Spleen (tissue), 11 donors: Measurements from ENCODE around the gene SLC5A9. TPM values are rescaled to one million over a fixed set of nuclear protein-coding genes. Genes with fewer than 3 reads are reported as not detected.

ENCODE experiments used
- DNase-seq: peaks from one replicate; pipeline ENCODE4 v3.0.0-alpha.2; 2020
- H3K27ac ChIP-seq, 8 donors: fragments of 200-600 bp; sonication (generic) in 7 of 8; 1 replicate in 4 of 8; 2 replicates in 4 of 8; pipeline versions ENCODE4 v1.5.0 to v1.8.0; 2016 to 2021; ENCODE audit warnings: inconsistent platforms in 4 of 8, mild to moderate bottlenecking in 4 of 8, moderate library complexity in 1 of 8
- H3K27me3 ChIP-seq, 7 donors: fragments of 200-600 bp; sonication (generic) in 6 of 7; replicated peaks in 1 of 7; 1 replicate in 4 of 7; 2 replicates in 3 of 7; pipeline versions ENCODE4 v1.5.0 to v1.8.0; 2016 to 2021; ENCODE audit warnings: inconsistent platforms in 3 of 7, mild to moderate bottlenecking in 1 of 7
- H3K36me3 ChIP-seq, 6 donors: fragments of 200-600 bp; sonication (generic) in 5 of 6; 1 replicate in 4 of 6; 2 replicates in 2 of 6; pipeline versions ENCODE4 v1.5.0 to v1.8.0; 2016 to 2021; ENCODE audit warnings: inconsistent platforms in 2 of 6
- H3K4me1 ChIP-seq, 6 donors: fragments of 200-600 bp; sonication (generic) in 5 of 6; 1 replicate in 3 of 6; 2 replicates in 3 of 6; pipeline versions ENCODE4 v1.5.0 to v1.8.0; 2016 to 2021; ENCODE audit warnings: inconsistent platforms in 3 of 6
- H3K4me3 ChIP-seq, 8 donors: fragments of 200-600 bp; sonication (generic) in 7 of 8; 1 replicate in 4 of 8; 2 replicates in 4 of 8; pipeline versions ENCODE4 v1.5.0 to v1.8.0; 2016 to 2021; ENCODE audit warnings: inconsistent platforms in 4 of 8, mild to moderate bottlenecking in 4 of 8, moderate library complexity in 2 of 8
- H3K9me3 ChIP-seq, 8 donors: fragments of 200-600 bp; sonication (generic) in 7 of 8; 1 replicate in 4 of 8; 2 replicates in 4 of 8; pipeline versions ENCODE4 v1.5.0 to v1.8.0; 2016 to 2021; ENCODE audit warnings: inconsistent platforms in 4 of 8
- POLR2A ChIP-seq, 3 donors: fragments of 450-650 bp; IDR thresholded peaks; one replicate each; pipeline ENCODE4 v1.5.1; 2017; ENCODE audit warnings: antibody characterized with exemption in 3 of 3, mild to moderate bottlenecking in 1 of 3
- POLR2AphosphoS5 ChIP-seq, 3 donors: sonication (generic); formaldehyde crosslinking; IDR thresholded peaks; one replicate each; pipeline ENCODE4 v1.5.1; 2017; ENCODE audit warnings: antibody characterized with exemption in 3 of 3
- WGBS, 5 donors: extraction: QIAGEN DNeasy Blood & Tissue Kit in 3 of 5; methylation state at CpG; one replicate each; pipeline versions ENCODE4 v1.1.5 to v1.1.7; 2013 to 2018; 5-methylcytosine and 5-hydroxymethylcytosine counted together
- intact Hi-C: fragments of 100-400 bp; cut with DNase I; formaldehyde crosslinking; loops from one replicate; pipeline ENCODE4 v1.15.0; 2023; ENCODE audit warnings: low total_unique reads
- polyA plus RNA-seq, 3 donors: library from polyadenylated mRNA; stranded (reverse); fragments of 200-250 nt; gene quantifications; one replicate each; pipeline ENCODE4 v1.2.1, GENCODE V29; 2013
- total RNA-seq, 7 donors: library from RNA; depleted of rRNA in 3 of 7; stranded (reverse); fragments of >200 nt in 3 of 7; fragmentation: NEBNext Ultra II Directional in 4 of 7; extraction: Animal tissue kit (Norgen Biotek cat#: 25700) in 4 of 7; gene quantifications; one replicate each; pipeline versions ENCODE4 v1.1.0 to v1.2.1, GENCODE V29; 2016 to 2021
- TF ChIP-seq, protein P1 (sequence below), 11 experiments: fragments of 200-600 bp in 7 of 11; fragments of 450-650 bp in 4 of 11; sonication (generic) in 4 of 11; IDR thresholded peaks in 8 of 11; conservative IDR thresholded peaks in 3 of 11; 1 replicate in 7 of 11; 2 replicates in 4 of 11; pipeline versions ENCODE4 v1.4.0 to v1.8.0; 2016 to 2021; ENCODE audit warnings: antibody characterized with exemption in 11 of 11, inconsistent platforms in 4 of 11, mild to moderate bottlenecking in 1 of 11
- donor health status: healthy with polysubstance abuse.
- donor health status: DM: no; HTN: no; CAD: no; lungs with moderate emphysema.
- donor health status: DM: no; HTN: no; CAD: no.
- donor health status: Bipolar disorder and iron deficiency.
- donor health status: healthy.
- donor health status: DM: no; HTN: no; CAD: no.
- donor health status: DM: yes; HTN: yes; CAD: no.

The SLC5A9 gene
- total and polyA plus RNA-seq, 10 donors: 0.51 to 2.1 (median 0.90) TPM

DNA sequence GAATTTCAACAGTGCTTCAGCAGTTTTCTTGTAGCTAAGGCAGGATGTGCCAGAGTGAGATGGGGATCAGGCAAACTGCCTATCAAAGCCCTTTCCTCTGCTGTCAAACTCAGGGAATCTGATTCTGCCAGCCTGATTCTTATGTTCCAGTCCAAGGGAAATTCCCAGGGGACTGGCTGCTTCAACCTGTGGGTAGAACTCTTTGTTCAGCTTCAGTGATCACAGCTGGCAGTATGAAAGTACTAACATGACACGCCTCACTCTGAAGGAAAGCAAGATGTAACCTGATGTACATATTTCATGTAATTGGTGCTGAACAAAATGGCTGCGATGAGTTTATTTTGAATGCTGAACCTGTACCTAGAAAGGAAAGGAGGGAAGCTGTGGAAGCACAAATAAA lies 40.1 kb upstream of the SLC5A9 start:
- TF ChIP-seq POLR2AphosphoS5 (IDR thresholded peaks at IDR 0.05) (no peak), POLR2A (IDR thresholded peaks at IDR 0.05) (no peak)
- TF ChIP-seq, protein P1, sequence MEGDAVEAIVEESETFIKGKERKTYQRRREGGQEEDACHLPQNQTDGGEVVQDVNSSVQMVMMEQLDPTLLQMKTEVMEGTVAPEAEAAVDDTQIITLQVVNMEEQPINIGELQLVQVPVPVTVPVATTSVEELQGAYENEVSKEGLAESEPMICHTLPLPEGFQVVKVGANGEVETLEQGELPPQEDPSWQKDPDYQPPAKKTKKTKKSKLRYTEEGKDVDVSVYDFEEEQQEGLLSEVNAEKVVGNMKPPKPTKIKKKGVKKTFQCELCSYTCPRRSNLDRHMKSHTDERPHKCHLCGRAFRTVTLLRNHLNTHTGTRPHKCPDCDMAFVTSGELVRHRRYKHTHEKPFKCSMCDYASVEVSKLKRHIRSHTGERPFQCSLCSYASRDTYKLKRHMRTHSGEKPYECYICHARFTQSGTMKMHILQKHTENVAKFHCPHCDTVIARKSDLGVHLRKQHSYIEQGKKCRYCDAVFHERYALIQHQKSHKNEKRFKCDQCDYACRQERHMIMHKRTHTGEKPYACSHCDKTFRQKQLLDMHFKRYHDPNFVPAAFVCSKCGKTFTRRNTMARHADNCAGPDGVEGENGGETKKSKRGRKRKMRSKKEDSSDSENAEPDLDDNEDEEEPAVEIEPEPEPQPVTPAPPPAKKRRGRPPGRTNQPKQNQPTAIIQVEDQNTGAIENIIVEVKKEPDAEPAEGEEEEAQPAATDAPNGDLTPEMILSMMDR (IDR thresholded peaks at IDR 0.05 in 8 of 11, conservative IDR thresholded peaks at IDR 0.05 in 3 of 11): no peak
- DNase-seq: no peak
- H3K9me3 ChIP-seq: peaks cover 0 to 13% (median 3%) of the 10 kb centered on the region in 8 donors
- H3K27me3 ChIP-seq: no peaks in the 10 kb centered on the region
- no peak overlapping the region for H3K27ac ChIP-seq
- H3K36me3 ChIP-seq: no peaks in the 10 kb centered on the region
- 64 to 88% (median 81%) methylated on average over 2 of the region's 2 CpGs for WGBS, 5 donors
- no peak overlapping the region for H3K4me3 ChIP-seq
- H3K4me1 ChIP-seq: peaks cover 0 to 10% (median 0%) of the 10 kb centered on the region in 6 donors
- intact Hi-C loops: no loop called here

DNA sequence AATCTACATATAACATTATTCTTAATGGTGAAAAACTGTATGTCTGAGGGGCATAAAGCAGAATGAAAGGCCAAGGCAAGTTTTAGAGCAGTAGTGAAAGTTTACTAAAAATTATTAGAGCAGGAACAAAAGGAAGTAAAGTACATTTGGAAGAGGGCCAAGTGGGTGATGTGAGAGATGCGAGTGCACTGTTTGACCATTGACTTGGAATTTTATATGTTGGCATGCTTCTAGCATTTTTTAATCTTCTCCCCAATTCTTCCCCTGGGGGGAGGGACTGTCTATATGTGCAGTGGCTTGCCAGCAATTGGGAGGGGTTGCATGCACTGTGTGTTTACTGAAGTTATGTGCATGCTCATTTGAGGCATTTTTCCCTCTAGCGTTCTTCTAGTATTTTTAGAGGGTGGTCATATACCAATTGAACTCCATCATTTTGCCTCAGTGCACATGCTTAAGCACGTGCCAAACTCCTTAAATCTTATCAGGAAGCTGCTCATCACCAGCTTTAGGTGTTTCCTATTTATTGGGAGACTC lies 36.1 kb upstream of the SLC5A9 start:
- Histone ChIP-seq H3K36me3 (no peaks in the 10 kb centered on the region), H3K4me3 (no peak overlapping the region), H3K4me1 (peaks cover 0 to 10% (median 0%) of the 10 kb centered on the region in 6 donors), H3K9me3 (peaks cover 0 to 33% (median 20%) of the 10 kb centered on the region in 8 donors), H3K27me3 (peaks cover 0 to 8% (median 0%) of the 10 kb centered on the region in 7 donors), H3K27ac (no peak overlapping the region)
- TF ChIP-seq POLR2AphosphoS5 (IDR thresholded peaks at IDR 0.05) (no peak), POLR2A (IDR thresholded peaks at IDR 0.05) (no peak)
- TF ChIP-seq, protein P1 (IDR thresholded peaks at IDR 0.05 in 8 of 11, conservative IDR thresholded peaks at IDR 0.05 in 3 of 11): no peak
- 37 to 53% (median 49%) methylated on average over 3 of the region's 3 CpGs for WGBS, 5 donors
- intact Hi-C loops: no loop called here
- DNase-seq: no peak

DNA sequence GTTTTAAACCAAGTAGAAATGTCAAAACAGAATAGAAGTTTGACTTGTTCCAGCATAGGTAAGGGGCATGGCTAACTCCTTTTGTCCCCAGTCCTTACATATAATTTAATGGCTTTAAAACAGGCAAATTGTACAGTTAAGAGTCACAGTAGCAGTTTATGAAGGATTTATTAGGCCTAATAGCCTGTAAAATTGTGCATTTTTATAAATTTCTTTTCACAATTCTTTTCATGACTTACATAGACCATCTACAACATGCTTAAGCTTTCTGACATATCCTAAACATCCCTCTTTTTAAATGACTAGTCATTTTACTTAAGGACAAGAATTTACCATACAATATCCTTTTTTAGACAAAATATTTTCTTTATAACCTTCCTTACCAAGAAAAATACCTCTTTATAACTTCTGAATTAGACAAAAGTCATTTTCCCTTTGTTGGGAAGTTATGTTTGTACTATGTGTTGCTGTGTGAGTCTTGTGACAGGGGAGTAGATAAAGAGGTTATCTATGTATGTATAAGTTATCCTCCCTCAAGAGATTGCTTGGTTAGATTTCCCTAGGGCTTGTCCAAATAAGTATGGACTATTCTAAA lies 34.5 kb upstream of the SLC5A9 start:
- Histone ChIP-seq H3K27ac (no peak overlapping the region), H3K4me1 (peaks cover 0 to 10% (median 0%) of the 10 kb centered on the region in 6 donors), H3K4me3 (no peak overlapping the region), H3K36me3 (no peaks in the 10 kb centered on the region), H3K9me3 (peaks cover 0 to 33% (median 20%) of the 10 kb centered on the region in 8 donors), H3K27me3 (peaks cover 0 to 8% (median 0%) of the 10 kb centered on the region in 7 donors)
- TF ChIP-seq POLR2AphosphoS5 (IDR thresholded peaks at IDR 0.05) (no peak), POLR2A (IDR thresholded peaks at IDR 0.05) (no peak)
- TF ChIP-seq, protein P1 (IDR thresholded peaks at IDR 0.05 in 8 of 11, conservative IDR thresholded peaks at IDR 0.05 in 3 of 11): no peak
- intact Hi-C loops: no loop called here
- no peak for DNase-seq

DNA sequence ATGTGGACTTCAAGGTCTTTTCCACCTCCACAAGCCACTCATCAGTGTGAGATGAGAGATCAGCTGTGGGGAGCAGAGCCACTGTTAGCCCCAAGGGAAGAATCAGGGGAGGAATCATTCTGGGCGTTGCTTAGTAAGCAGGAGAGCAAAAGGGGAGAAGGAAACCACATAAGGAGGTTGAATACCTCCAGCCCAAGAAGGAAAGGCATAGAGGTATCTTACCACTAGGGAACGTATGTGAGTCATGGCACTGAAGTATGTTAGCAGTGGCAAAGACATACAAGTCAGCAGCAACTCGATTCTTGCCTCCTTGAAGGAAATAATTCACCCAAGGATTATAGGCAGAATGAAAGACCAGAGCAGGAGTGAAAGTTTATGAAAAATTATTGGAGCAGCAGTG lies 31.6 kb upstream of the SLC5A9 start:
- no peak for DNase-seq
- Histone ChIP-seq H3K27ac (no peak overlapping the region), H3K4me1 (peaks cover 0 to 8% (median 0%) of the 10 kb centered on the region in 6 donors), H3K4me3 (no peak overlapping the region), H3K9me3 (peaks cover 0 to 33% (median 20%) of the 10 kb centered on the region in 8 donors), H3K27me3 (peaks cover 0 to 8% (median 0%) of the 10 kb centered on the region in 7 donors), H3K36me3 (no peaks in the 10 kb centered on the region)
- intact Hi-C loops: no loop called here
- WGBS, 5 donors: 69 to 86% (median 80%) methylated on average over 3 of the region's 3 CpGs
- TF ChIP-seq POLR2A (IDR thresholded peaks at IDR 0.05) (no peak), POLR2AphosphoS5 (IDR thresholded peaks at IDR 0.05) (no peak)
- TF ChIP-seq, protein P1 (IDR thresholded peaks at IDR 0.05 in 8 of 11, conservative IDR thresholded peaks at IDR 0.05 in 3 of 11): no peak
